Measurements from ENCODE around the gene PSMA7. TPM values are rescaled to one million over a fixed set of nuclear protein-coding genes. Genes with fewer than 3 reads are reported as not detected.

The PSMA7 gene
- total and polyA plus RNA-seq, 2 donors (not counting 1 experiment from before 2014, with no cell fraction given) = 140 to 252 TPM

GRCh38 chr20:62190639-62191411 lies 47.6 kb upstream of the PSMA7 start:
- no peak for DNase-seq
- H3K27ac ChIP-seq (ENCODE audit: low read length in 2 of 2) = no peak overlapping the region
- H3K4me1 Mint-ChIP-seq = peaks cover 18% of the 10 kb centered on the region
- H3K27me3 Mint-ChIP-seq = no peaks in the 10 kb centered on the region
- ATAC-seq (ENCODE audit: low read depth) = no peak
- no peaks in the 10 kb centered on the region for H3K27me3 ChIP-seq (replicated peaks in 1 of 4; ENCODE audit: control extremely low read depth in 1 of 4, control insufficient read depth in 3 of 4, insufficient read depth in 4 of 4, low read length in 3 of 4)
- WGBS (ENCODE audit: insufficient coverage) = 96% methylated on average over 16 of the region's 25 CpGs
- intact Hi-C loops (cut with micrococcal nuclease) = no loop called here
- no peak overlapping the region for H3K27ac Mint-ChIP-seq
- H3K4me1 ChIP-seq (ENCODE audit: control insufficient read depth in 2 of 2, insufficient read depth in 2 of 2, low read length in 2 of 2) = no peaks in the 10 kb centered on the region
- POLR2A ChIA-PET = no interaction called here
- H3K36me3 ChIP-seq (replicated peaks in 1 of 2; ENCODE audit: control extremely low read depth in 1 of 2, control insufficient read depth in 1 of 2, extremely low read depth in 1 of 2, insufficient read depth in 2 of 2, low read length in 1 of 2) = peaks cover 4 to 34% of the 10 kb centered on the region in 2 experiments
- no peak overlapping the region for H2AFZ ChIP-seq (ENCODE audit: insufficient read depth, low read depth, low read length, poor library complexity, severe bottlenecking)
- no peaks in the 10 kb centered on the region for H3K9me3 Mint-ChIP-seq (ENCODE audit: insufficient read depth)
- H3K4me3 Mint-ChIP-seq = no peak overlapping the region
- no peak overlapping the region for H3K4me3 ChIP-seq (ENCODE audit: control extremely low read depth in 1 of 5, extremely low read depth in 1 of 5, insufficient read depth in 1 of 5, low read depth in 2 of 5, low read length in 4 of 5)
- peaks cover 26% of the 10 kb centered on the region for H4K20me1 ChIP-seq (ENCODE audit: control insufficient read depth, insufficient read depth, low read length, poor library complexity, severe bottlenecking)
- TF ChIP-seq EZH2 (IDR thresholded peaks at IDR 0.05; ENCODE audit: borderline replicate concordance, insufficient read depth, low read depth, low read length, poor library complexity, severe bottlenecking) (no peak), CTCF (IDR thresholded peaks at IDR 0.05) (no peak)
- no peaks in the 10 kb centered on the region for H3K9me3 ChIP-seq (ENCODE audit: control extremely low read depth in 1 of 3, control insufficient read depth in 2 of 3, insufficient read depth in 1 of 3, low read length in 2 of 3)
- CTCF ChIA-PET = no interaction called here
- H3K4me2 ChIP-seq (replicated peaks; ENCODE audit: low read depth, low read length, poor library complexity, severe bottlenecking) = no peak overlapping the region
- H3K9ac ChIP-seq (ENCODE audit: low read length) = no peak overlapping the region
- H3K79me2 ChIP-seq (ENCODE audit: control insufficient read depth, insufficient read depth, low read length) = peaks cover 58% of the 10 kb centered on the region
